RPMI7951 (cell line): Measurements from ENCODE around the gene NAP1L1. TPM values are rescaled to one million over a fixed set of nuclear protein-coding genes. Genes with fewer than 3 reads are reported as not detected.
"Not testable (repeated sequence)": the region's sequence is repeated elsewhere in the genome, so short reads cannot be mapped to it uniquely, and the experiment has no call there.

Experiments used
- DNase-seq: peaks from one replicate; pipeline ENCODE4 v3.0.0-alpha.2; 2012; ENCODE audit warnings: low read depth
- total RNA-seq: library from RNA; depleted of rRNA; stranded (reverse); fragments of >200 nt; shearing (Covaris generic); gene quantifications from 2 replicates; pipeline ENCODE4 v1.2.3, GENCODE V29; 2014; rRNA removed

NAP1L1 gene
- total RNA-seq, 1 experiment from 2014 or later: 221 TPM

DNA sequence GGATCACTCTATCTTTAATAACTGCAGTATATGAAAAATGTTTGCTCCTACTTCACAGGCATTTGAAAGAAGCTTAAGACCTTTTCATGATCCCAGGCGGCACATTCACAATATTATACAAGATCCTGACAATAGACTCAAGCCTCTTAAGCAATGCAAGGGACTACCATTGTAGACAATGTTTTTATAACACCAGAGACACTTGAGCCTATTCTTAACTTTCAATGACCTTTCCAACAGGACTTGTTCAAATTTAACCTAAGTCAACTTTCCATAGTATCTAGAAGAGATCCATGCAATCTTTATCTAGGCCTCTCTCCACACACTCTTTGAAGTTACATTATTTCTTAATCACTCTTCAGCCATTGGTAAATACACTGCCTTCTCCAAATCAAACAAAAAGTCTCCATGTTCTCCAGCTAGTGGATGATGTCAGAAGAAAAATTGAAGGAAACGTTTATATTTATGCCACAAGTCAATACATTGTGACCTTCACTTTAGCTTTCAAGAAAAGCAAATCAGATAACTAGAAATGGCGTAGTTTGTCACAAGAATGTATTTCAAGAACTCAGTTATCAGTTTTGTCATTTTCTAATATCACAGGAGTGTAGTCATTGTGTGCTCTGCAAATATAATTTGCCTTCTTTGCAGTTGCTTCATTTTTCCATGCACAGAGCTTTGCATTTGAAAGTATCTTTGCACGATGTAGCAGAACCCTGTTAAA is 94.1 kb downstream of the NAP1L1 start:
- DNase-seq: no peak

DNA sequence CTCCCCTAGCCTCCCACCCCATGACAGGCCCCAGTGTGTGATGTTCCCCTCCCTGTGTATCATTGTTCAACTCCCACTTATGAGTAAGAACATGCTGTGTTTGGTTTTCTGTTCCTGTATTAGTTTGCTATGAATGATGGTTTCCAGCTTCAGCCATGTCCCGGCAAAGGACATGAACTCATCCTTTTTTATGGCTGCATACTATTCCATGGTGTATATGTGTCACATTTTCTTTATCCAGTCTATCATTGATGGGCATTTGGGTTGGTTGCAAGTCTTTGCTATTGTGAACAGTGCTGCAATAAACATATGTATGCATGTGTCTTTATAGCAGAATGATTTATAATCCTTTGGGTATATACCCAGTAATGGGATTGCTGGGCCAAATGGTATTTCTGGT is 96.8 kb downstream of the NAP1L1 start:
- not testable (repeated sequence) for DNase-seq

Other genes starting within 250 kb of the NAP1L1 start
- 121 and 127 TPM in 2 replicates for gene PHLDA1, start 52.9 kb downstream of the NAP1L1 start, total RNA-seq